Measurements from ENCODE around the gene PIK3C2B.
A peak's percentile ranks its signal among the peaks of the same experiment; 100 is the strongest.

GRCh38 chr1:204446413-204447111 is 48.0 kb downstream of the PIK3C2B start:
- TF ChIP-seq YY1 (IDR thresholded peaks at IDR 0.05) (no peak), SP1 (IDR thresholded peaks at IDR 0.05) (no peak), GABPA (IDR thresholded peaks at IDR 0.05 in 1 of 2, conservative IDR thresholded peaks at IDR 0.05 in 1 of 2) (no peak), FOXA2 (IDR thresholded peaks at IDR 0.05) (no peak)
- TF ChIP-seq, protein P1, sequence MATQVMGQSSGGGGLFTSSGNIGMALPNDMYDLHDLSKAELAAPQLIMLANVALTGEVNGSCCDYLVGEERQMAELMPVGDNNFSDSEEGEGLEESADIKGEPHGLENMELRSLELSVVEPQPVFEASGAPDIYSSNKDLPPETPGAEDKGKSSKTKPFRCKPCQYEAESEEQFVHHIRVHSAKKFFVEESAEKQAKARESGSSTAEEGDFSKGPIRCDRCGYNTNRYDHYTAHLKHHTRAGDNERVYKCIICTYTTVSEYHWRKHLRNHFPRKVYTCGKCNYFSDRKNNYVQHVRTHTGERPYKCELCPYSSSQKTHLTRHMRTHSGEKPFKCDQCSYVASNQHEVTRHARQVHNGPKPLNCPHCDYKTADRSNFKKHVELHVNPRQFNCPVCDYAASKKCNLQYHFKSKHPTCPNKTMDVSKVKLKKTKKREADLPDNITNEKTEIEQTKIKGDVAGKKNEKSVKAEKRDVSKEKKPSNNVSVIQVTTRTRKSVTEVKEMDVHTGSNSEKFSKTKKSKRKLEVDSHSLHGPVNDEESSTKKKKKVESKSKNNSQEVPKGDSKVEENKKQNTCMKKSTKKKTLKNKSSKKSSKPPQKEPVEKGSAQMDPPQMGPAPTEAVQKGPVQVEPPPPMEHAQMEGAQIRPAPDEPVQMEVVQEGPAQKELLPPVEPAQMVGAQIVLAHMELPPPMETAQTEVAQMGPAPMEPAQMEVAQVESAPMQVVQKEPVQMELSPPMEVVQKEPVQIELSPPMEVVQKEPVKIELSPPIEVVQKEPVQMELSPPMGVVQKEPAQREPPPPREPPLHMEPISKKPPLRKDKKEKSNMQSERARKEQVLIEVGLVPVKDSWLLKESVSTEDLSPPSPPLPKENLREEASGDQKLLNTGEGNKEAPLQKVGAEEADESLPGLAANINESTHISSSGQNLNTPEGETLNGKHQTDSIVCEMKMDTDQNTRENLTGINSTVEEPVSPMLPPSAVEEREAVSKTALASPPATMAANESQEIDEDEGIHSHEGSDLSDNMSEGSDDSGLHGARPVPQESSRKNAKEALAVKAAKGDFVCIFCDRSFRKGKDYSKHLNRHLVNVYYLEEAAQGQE (IDR thresholded peaks at IDR 0.05), result no peak
- TF ChIP-seq, protein P2, sequence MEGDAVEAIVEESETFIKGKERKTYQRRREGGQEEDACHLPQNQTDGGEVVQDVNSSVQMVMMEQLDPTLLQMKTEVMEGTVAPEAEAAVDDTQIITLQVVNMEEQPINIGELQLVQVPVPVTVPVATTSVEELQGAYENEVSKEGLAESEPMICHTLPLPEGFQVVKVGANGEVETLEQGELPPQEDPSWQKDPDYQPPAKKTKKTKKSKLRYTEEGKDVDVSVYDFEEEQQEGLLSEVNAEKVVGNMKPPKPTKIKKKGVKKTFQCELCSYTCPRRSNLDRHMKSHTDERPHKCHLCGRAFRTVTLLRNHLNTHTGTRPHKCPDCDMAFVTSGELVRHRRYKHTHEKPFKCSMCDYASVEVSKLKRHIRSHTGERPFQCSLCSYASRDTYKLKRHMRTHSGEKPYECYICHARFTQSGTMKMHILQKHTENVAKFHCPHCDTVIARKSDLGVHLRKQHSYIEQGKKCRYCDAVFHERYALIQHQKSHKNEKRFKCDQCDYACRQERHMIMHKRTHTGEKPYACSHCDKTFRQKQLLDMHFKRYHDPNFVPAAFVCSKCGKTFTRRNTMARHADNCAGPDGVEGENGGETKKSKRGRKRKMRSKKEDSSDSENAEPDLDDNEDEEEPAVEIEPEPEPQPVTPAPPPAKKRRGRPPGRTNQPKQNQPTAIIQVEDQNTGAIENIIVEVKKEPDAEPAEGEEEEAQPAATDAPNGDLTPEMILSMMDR (IDR thresholded peaks at IDR 0.05; ENCODE audit: low read depth, low read length, missing input control), result peak; percentile 81
- TF ChIP-seq, protein P3, sequence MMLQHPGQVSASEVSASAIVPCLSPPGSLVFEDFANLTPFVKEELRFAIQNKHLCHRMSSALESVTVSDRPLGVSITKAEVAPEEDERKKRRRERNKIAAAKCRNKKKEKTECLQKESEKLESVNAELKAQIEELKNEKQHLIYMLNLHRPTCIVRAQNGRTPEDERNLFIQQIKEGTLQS (IDR thresholded peaks at IDR 0.05), result no peak
